BJ (cell line): Measurements from ENCODE around the gene OMA1. TPM values are rescaled to one million over a fixed set of nuclear protein-coding genes. Genes with fewer than 3 reads are reported as not detected.

Experiments
- CTCF ChIA-PET: fragments of 350-600 bp; formaldehyde crosslinking; extraction: SDS; loops from one replicate; lab custom pipeline; 2021; ENCODE audit warnings: antibody characterized with exemption, inconsistent platforms; lab: Yijun Ruan, JAX
- POLR2A ChIA-PET: fragments of 300-600 bp; sonication (Branson Sonifier 250); formaldehyde crosslinking; extraction: SDS; loops from one replicate; lab custom pipeline; 2021; ENCODE audit warnings: antibody characterized with exemption; lab: Charles Lee
- DNase-seq: peaks from one replicate; pipeline ENCODE4 v3.0.0-alpha.2; 2011; ENCODE audit warnings: low read depth
- H3K27me3 ChIP-seq: 2 replicates; pipeline ENCODE4 v1.6.0; 2011; ENCODE audit warnings: low read length; ENCODE audit not compliant: control insufficient read depth, insufficient read depth
- H3K36me3 ChIP-seq: 2 replicates; pipeline ENCODE4 v1.5.1; 2011; ENCODE audit warnings: low read length; ENCODE audit not compliant: control insufficient read depth, insufficient read depth
- H3K4me3 ChIP-seq: 2 replicates; pipeline ENCODE4 v1.5.1; 2011; ENCODE audit warnings: low read depth, mild to moderate bottlenecking, control low read depth, low read length
- CTCF ChIP-seq: IDR thresholded peaks from 2 replicates; pipeline ENCODE4 v1.5.1; 2011; ENCODE audit warnings: low read depth, mild to moderate bottlenecking, control low read depth, inconsistent platforms, low read length, moderate library complexity; ENCODE audit not compliant: insufficient read depth
- polyA plus RNA-seq: library from polyadenylated mRNA; depleted of rRNA; stranded (reverse); fragments of >200 nt; gene quantifications from 2 replicates; pipeline ENCODE4 v1.2.3, GENCODE V29; 2011; rRNA removed

OMA1 gene
- polyA plus RNA-seq, 1 experiment, result 8.4 TPM

GRCh38 chr1:58434181-58434580, 112.3 kb downstream of the OMA1 start:
- no peak for DNase-seq
- Histone ChIP-seq H3K27me3 (no peaks in the 10 kb centered on the region), H3K4me3 (no peak overlapping the region), H3K36me3 (no peaks in the 10 kb centered on the region)
- no peak for TF ChIP-seq CTCF
- CTCF ChIA-PET, result interaction anchor here (0.6 to 1.3 kb wide), 2 partner anchors 36 to 52 kb away, joined by 3 read pairs; no protein-coding TSS in a partner anchor
- POLR2A ChIA-PET, result no interaction called here

DNA sequence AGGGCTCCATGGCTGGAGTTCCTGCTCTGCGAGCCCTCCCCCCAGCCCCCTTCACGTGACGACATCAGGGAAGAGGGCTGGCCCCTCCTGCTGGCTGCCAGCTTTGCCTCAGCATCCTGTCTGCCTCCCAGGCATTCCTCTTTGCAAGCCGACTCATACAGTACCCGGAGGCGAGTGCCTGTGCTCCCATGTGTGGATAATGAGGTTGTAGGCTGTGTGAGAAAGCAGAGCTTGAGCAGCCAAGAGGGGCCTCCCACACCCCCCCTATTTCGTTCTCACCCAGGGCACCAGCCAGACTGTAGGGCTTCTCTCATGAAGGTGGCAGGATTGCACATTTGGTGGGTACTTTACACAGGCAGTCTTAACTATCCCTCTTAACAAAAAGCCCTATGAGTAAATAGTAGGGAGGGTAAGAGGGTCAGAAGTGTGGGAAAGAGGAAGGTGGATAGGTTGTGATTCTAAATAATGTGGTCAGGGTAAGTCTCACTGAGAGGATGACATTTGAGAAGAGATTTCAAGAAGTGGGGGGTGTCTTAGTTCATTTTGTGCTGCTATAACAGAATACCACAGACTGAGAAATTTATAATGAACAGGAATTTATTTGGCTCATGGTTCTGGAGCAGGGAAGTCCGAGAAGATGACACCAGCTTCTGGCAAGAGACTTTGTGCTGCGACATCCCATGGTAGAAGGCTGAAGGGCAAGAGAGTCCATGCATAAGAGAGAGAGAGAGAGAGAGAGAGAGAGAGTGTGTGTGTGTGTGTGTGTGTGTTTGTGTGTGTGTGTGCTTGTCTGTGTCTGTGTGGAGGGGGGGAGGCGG, 113.5 kb downstream of the OMA1 start:
- Histone ChIP-seq H3K36me3 (no peaks in the 10 kb centered on the region), H3K4me3 (no peak overlapping the region), H3K27me3 (no peaks in the 10 kb centered on the region)
- ChIA-PET CTCF (interaction anchor here (0.8 to 1.9 kb wide), 3 partner anchors 10 to 38 kb away, joined by 3 to 5 read pairs (median 3); no protein-coding TSS in a partner anchor), POLR2A (interaction anchor here (0.6 kb wide), 1 partner anchor 52 kb away, joined by 6 read pairs; no protein-coding TSS in a partner anchor)
- peak; percentile 85 for DNase-seq
- peak; percentile 34 for TF ChIP-seq CTCF

DNA sequence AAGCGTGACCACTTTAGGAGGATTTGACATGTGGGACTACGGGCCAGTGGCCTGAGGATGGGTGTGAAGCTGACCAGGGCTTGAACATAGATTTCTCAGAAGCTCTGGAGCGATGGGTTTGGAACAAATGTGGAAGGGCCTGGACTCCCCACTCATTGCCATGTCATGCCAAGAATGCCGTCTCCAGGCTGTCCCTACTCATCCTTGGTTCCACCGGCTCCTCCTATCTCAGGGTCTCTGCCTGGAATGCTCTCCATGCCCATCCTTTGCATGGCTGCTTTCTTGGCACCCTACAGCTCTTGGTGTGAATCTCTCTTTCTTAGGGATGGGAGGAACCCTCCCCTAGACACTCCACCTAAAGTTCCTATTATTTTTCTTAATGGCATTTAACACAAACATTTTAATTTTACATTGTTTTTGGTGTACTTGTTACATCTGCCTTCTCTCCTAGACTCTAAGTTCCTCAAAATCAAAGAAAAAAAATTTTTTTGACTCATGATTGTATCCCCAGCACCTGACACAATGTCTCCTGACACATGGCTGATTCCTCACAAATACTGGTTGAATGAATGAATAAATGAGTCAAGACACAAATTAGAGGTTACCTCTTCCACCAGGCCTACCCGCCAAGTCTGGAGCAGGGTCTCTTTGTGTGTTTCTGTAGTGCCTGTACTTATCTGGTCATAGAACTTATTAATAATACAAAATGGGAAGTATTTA, 114.5 kb downstream of the OMA1 start:
- no peak for TF ChIP-seq CTCF
- Histone ChIP-seq H3K27me3 (no peaks in the 10 kb centered on the region), H3K36me3 (no peaks in the 10 kb centered on the region), H3K4me3 (no peak overlapping the region)
- CTCF ChIA-PET, result interaction anchor here (1.0 to 1.9 kb wide), 2 partner anchors 9 to 20 kb away, joined by 3 to 5 read pairs; no protein-coding TSS in a partner anchor
- POLR2A ChIA-PET, result interaction anchor here (0.6 kb wide), 1 partner anchor 53 kb away, joined by 6 read pairs; no protein-coding TSS in a partner anchor
- DNase-seq, result no peak

Other genes with a start within 250 kb of the OMA1 start
- gene TACSTD2, start 30.5 kb upstream of the OMA1 start, polyA plus RNA-seq, result 0.16 and 0.18 TPM in 2 replicates
- 7.2 and 15.4 TPM in 2 replicates for gene MYSM1, start 153.3 kb upstream of the OMA1 start, polyA plus RNA-seq
- 19.6 and 23.4 TPM in 2 replicates for gene JUN, start 237.3 kb upstream of the OMA1 start, polyA plus RNA-seq